HCT116 (cell line): ENCODE data around the gene KIRREL3. TPM values are rescaled to one million over a fixed set of nuclear protein-coding genes. Genes with fewer than 3 reads are reported as not detected.

Source experiments
- ATAC-seq: fragments of 200-7000 bp; cut with Tn5 transposase; 2 replicates; pipeline ENCODE4 v1.9.1; 2020; ENCODE audit warnings: mild to moderate bottlenecking, moderate library complexity
- BruUV-seq: library from RNA; stranded (reverse); fragments of 400-500 nt; replicated peaks from 2 replicates; lab custom pipeline; 2021; lab: Mats Ljungman, UMichigan
- CTCF ChIA-PET: fragments of 300-600 bp; sonication (Branson Sonifier 250); formaldehyde crosslinking; loops from one replicate; lab custom pipeline; 2021; ENCODE audit warnings: antibody characterized with exemption; lab: Charles Lee
- POLR2A ChIA-PET: fragments of 300-600, 350-600 bp; sonication (Branson Sonifier 250); formaldehyde crosslinking; loops from one replicate; lab custom pipeline; 2021; ENCODE audit warnings: antibody characterized with exemption; lab: Charles Lee
- RAD21 ChIA-PET, 2 experiments: fragments of 300-600 bp; sonication (Branson Sonifier 250); formaldehyde crosslinking; loops; one replicate each; lab custom pipeline; 2023; ENCODE audit warnings: low total read pairs in 2 of 2; ENCODE audit not compliant: uncharacterized antibody in 2 of 2, unreplicated experiment in 2 of 2, low non-redundant PET in 1 of 2; lab: Charles Lee
- DNase-seq: peaks from one replicate; pipeline ENCODE4 v3.0.0-alpha.2; 2010; ENCODE audit warnings: low read depth, low spot score
- H2AFZ ChIP-seq: fragments of 200-600 bp; shearing (Covaris generic), sonication (generic); 2 replicates; pipeline ENCODE4 v1.6.1; 2017; ENCODE audit warnings: low read depth, mixed run types, mixed read lengths, antibody characterized with exemption, low read length; ENCODE audit not compliant: poor library complexity, severe bottlenecking
- H3K27ac ChIP-seq: 2 replicates; pipeline ENCODE4 v1.5.1; 2012; ENCODE audit warnings: low read depth, low read length
- H3K27me3 ChIP-seq: fragments of 200-600 bp; sonication (generic); 2 replicates; pipeline ENCODE4 v1.6.1; 2016; ENCODE audit warnings: mixed run types, low read length, mixed read lengths; ENCODE audit not compliant: insufficient read depth
- H3K36me3 ChIP-seq, 2 experiments: fragments of 200-500 bp in 1 of 2; fragments of 200-600 bp in 1 of 2; sonication (Bioruptor generic) in 1 of 2; sonication (generic) in 1 of 2; 2 replicates each; pipeline versions ENCODE4 v1.5.1 to v1.6.1; 2014 to 2016; ENCODE audit warnings: low read length in 2 of 2, inconsistent platforms in 1 of 2, mixed read lengths in 1 of 2, mixed run types in 1 of 2; ENCODE audit not compliant: insufficient read depth in 2 of 2, control insufficient read depth in 1 of 2
- H3K4me1 ChIP-seq, 2 experiments: fragments of 200-600 bp in 1 of 2; sonication (generic) in 1 of 2; 2 replicates each; pipeline versions ENCODE4 v1.5.1 to v1.6.1; 2012 to 2017; ENCODE audit warnings: low read length in 2 of 2, inconsistent platforms in 1 of 2, mild to moderate bottlenecking in 1 of 2, mixed read lengths in 1 of 2, mixed run types in 1 of 2, moderate library complexity in 1 of 2; ENCODE audit not compliant: insufficient read depth in 2 of 2, control insufficient read depth in 1 of 2
- H3K4me2 ChIP-seq: fragments of 200-600 bp; sonication (generic); 2 replicates; pipeline ENCODE4 v1.6.1; 2017; ENCODE audit warnings: mixed run types, low read length, mixed read lengths
- H3K4me3 ChIP-seq, 2 experiments: fragments of 200-600 bp in 1 of 2; sonication (generic) in 1 of 2; replicated peaks in 1 of 2; 2 replicates each; pipeline ENCODE4 v1.5.1; 2011 to 2016; ENCODE audit warnings: low read length in 2 of 2, control low read depth in 1 of 2, low read depth in 1 of 2, mild to moderate bottlenecking in 1 of 2, mixed read lengths in 1 of 2, mixed run types in 1 of 2
- H3K79me2 ChIP-seq: fragments of 200-600 bp; sonication (generic); 2 replicates; pipeline ENCODE4 v1.6.1; 2017; ENCODE audit warnings: mild to moderate bottlenecking, mixed run types, low read length, moderate library complexity, mixed read lengths; ENCODE audit not compliant: insufficient read depth
- H3K9ac ChIP-seq: fragments of 200-600 bp; sonication (generic); 2 replicates; pipeline ENCODE4 v1.6.1; 2016; ENCODE audit warnings: low read length, mixed read lengths
- H3K9me2 ChIP-seq: fragments of 200-600 bp; sonication (generic), shearing (Covaris generic); 2 replicates; pipeline ENCODE4 v1.6.1; 2017; ENCODE audit warnings: mixed run types, mild to moderate bottlenecking, moderate library complexity; ENCODE audit not compliant: insufficient read depth
- H3K9me3 ChIP-seq, 2 experiments: fragments of 200-500 bp in 1 of 2; fragments of 200-600 bp in 1 of 2; sonication (Bioruptor generic) in 1 of 2; sonication (generic) in 1 of 2; 2 replicates each; pipeline ENCODE4 v1.6.1; 2014 to 2017; ENCODE audit warnings: low read length in 2 of 2, mixed read lengths in 2 of 2, inconsistent platforms in 1 of 2, low read depth in 1 of 2, mild to moderate bottlenecking in 1 of 2, mixed run types in 1 of 2, moderate library complexity in 1 of 2; ENCODE audit not compliant: control insufficient read depth in 1 of 2, insufficient read depth in 1 of 2
- H4K20me1 ChIP-seq: fragments of 200-600 bp; sonication (generic), shearing (Covaris generic); 2 replicates; pipeline ENCODE4 v1.6.1; 2017; ENCODE audit warnings: mixed run types, mild to moderate bottlenecking, moderate library complexity; ENCODE audit not compliant: insufficient read depth
- ATF3 ChIP-seq: IDR thresholded peaks from 2 replicates; pipeline ENCODE4 v1.6.1; 2012
- CBX3 ChIP-seq: IDR thresholded peaks from 2 replicates; pipeline ENCODE4 v1.6.1; 2012; ENCODE audit warnings: low read depth
- CTCF ChIP-seq, 3 experiments: fragments of 200-600 bp in 1 of 3; sonication (generic) in 1 of 3; IDR thresholded peaks in 2 of 3; conservative IDR thresholded peaks in 1 of 3; 2 replicates each; pipeline ENCODE4 v1.5.1; 2012 to 2017; ENCODE audit warnings: low read depth in 2 of 3, low read length in 2 of 3, antibody characterized with exemption in 1 of 3, borderline replicate concordance in 1 of 3, control low read depth in 1 of 3, mild to moderate bottlenecking in 1 of 3, mixed read lengths in 1 of 3, mixed run types in 1 of 3, moderate library complexity in 1 of 3; ENCODE audit not compliant: insufficient read depth in 1 of 3
- EGR1 ChIP-seq: IDR thresholded peaks from 2 replicates; pipeline ENCODE4 v1.6.1; 2012; ENCODE audit warnings: low read depth
- EZH2 ChIP-seq: fragments of 200-600 bp; sonication (generic); IDR thresholded peaks from 2 replicates; pipeline ENCODE4 v1.6.1; 2017; ENCODE audit warnings: antibody characterized with exemption, mixed run types
- EZH2phosphoT487 ChIP-seq: fragments of 200-600 bp; IDR thresholded peaks from 2 replicates; pipeline ENCODE4 v1.6.1; 2018; ENCODE audit warnings: antibody characterized with exemption, borderline replicate concordance
- FOSL1 ChIP-seq: IDR thresholded peaks from 2 replicates; pipeline ENCODE4 v1.6.1; 2012; ENCODE audit warnings: low read depth
- JUND ChIP-seq: IDR thresholded peaks from 2 replicates; pipeline ENCODE4 v1.6.1; 2012
- POLR2A ChIP-seq: IDR thresholded peaks from 2 replicates; pipeline ENCODE4 v1.7.0; 2011; ENCODE audit warnings: borderline replicate concordance; ENCODE audit not compliant: insufficient read depth, insufficient read length; ENCODE audit errors: extremely low read depth
- RAD21 ChIP-seq: IDR thresholded peaks from 2 replicates; pipeline ENCODE4 v1.6.1; 2012; ENCODE audit warnings: low read depth, mild to moderate bottlenecking
- SIN3A ChIP-seq: IDR thresholded peaks from 2 replicates; pipeline ENCODE4 v1.6.1; 2012; ENCODE audit warnings: low read depth
- SP1 ChIP-seq: IDR thresholded peaks from 2 replicates; pipeline ENCODE4 v1.6.1; 2012; ENCODE audit warnings: low read depth
- SRF ChIP-seq: IDR thresholded peaks from 2 replicates; pipeline ENCODE4 v1.6.1; 2012; ENCODE audit warnings: low read depth
- TCF7L2 ChIP-seq: IDR thresholded peaks from 2 replicates; pipeline ENCODE4 v1.7.0; 2011; ENCODE audit warnings: borderline replicate concordance, inconsistent platforms; ENCODE audit not compliant: insufficient read depth, insufficient read length; ENCODE audit errors: extremely low read depth
- YY1 ChIP-seq: IDR thresholded peaks from 2 replicates; pipeline ENCODE4 v1.6.1; 2011; ENCODE audit warnings: low read length, low read depth, moderate library complexity, mild to moderate bottlenecking; ENCODE audit not compliant: insufficient replicate concordance; ENCODE audit errors: extremely low read depth
- ZFX ChIP-seq: fragments of 450-650 bp; IDR thresholded peaks from 2 replicates; pipeline ENCODE4 v1.6.1; 2017
- ZNF274 ChIP-seq: fragments of 200-500 bp; sonication (Bioruptor generic); IDR thresholded peaks from 2 replicates; pipeline ENCODE4 v1.6.1; 2014; ENCODE audit warnings: mild to moderate bottlenecking, low read depth, low read length, inconsistent platforms
- intact Hi-C: fragments of 100-400 bp; cut with micrococcal nuclease; formaldehyde crosslinking; loops from 2 replicates; pipeline ENCODE4 v1.10.0; 2022
- total RNA-seq: library from RNA; stranded (reverse); gene quantifications from one replicate; pipeline ENCODE4 v1.2.1, GENCODE V29; 2021; ENCODE audit not compliant: unreplicated experiment

The KIRREL3 gene
- total RNA-seq, 1 experiment from 2014 or later, result not detected

GRCh38 chr11:126896025-126896424 lies 104.5 kb downstream of the KIRREL3 start:
- no TSS peak for BruUV-seq
- CTCF ChIA-PET, result no interaction called here
- RAD21 ChIA-PET, result no interaction called here

More at GRCh38 chr11:126896025-126896424, 104.5 kb downstream of the KIRREL3 start:
- Histone ChIP-seq H4K20me1 (no peaks in the 10 kb centered on the region), H3K9me3 (no peaks in the 10 kb centered on the region), H3K36me3 (no peaks in the 10 kb centered on the region), H3K9ac (no peak overlapping the region), H3K4me2 (no peak overlapping the region), H2AFZ (no peak overlapping the region), H3K9me2 (no peaks in the 10 kb centered on the region), H3K4me1 (no peaks in the 10 kb centered on the region), H3K27ac (no peak overlapping the region), H3K79me2 (no peaks in the 10 kb centered on the region), H3K4me3 (no peak overlapping the region), H3K27me3 (no peaks in the 10 kb centered on the region; the same call in 1 of the 2 replicates)
- DNase-seq (no peak), ATAC-seq (no peak)
- intact Hi-C loops, result no loop called here
- TF ChIP-seq ZNF274, result no peak
- TF ChIP-seq ZFX, result no peak
- TF ChIP-seq JUND, result no peak
- no peak for TF ChIP-seq TCF7L2
- TF ChIP-seq SIN3A, result no peak
- TF ChIP-seq EZH2phosphoT487, result no peak
- TF ChIP-seq EGR1, result no peak
- no peak for TF ChIP-seq FOSL1
- no peak for TF ChIP-seq SRF
- no peak for TF ChIP-seq YY1
- TF ChIP-seq RAD21, result no peak
- no peak for TF ChIP-seq POLR2A
- no peak for TF ChIP-seq EZH2
- TF ChIP-seq SP1, result no peak
- TF ChIP-seq CBX3, result no peak
- TF ChIP-seq ATF3, result no peak
- no peak for TF ChIP-seq CTCF (IDR thresholded peaks at IDR 0.05 in 2 of 3, conservative IDR thresholded peaks at IDR 0.05 in 1 of 3; ENCODE audit: borderline replicate concordance in 1 of 3, insufficient read depth in 1 of 3, low read depth in 2 of 3, low read length in 2 of 3)
- POLR2A ChIA-PET, result no interaction called here
